Measurements from ENCODE around the gene LST1.

LST1 gene

DNA sequence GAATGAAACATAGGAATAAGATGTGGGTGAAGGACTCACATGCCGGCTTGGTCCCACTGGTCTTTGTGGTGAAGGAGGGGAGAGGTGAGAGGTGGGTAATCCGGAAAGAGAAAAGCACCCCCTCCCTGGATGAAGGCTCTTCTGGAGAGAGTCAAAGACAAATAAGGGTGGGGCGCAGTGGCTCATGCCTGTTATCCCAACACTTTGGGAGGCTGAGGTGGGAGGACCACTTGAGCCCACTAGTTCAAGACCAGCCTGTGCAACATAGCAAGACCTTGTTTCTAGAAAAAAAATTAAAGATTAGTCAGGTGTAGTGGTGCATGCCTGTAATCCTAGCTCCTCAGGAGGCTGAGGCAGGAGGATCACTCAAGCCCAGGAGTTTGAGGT is 7.0 kb upstream of the LST1 start:
- no peak for DNase-seq (ENCODE audit: low spot score)
- TF ChIP-seq, protein P1, sequence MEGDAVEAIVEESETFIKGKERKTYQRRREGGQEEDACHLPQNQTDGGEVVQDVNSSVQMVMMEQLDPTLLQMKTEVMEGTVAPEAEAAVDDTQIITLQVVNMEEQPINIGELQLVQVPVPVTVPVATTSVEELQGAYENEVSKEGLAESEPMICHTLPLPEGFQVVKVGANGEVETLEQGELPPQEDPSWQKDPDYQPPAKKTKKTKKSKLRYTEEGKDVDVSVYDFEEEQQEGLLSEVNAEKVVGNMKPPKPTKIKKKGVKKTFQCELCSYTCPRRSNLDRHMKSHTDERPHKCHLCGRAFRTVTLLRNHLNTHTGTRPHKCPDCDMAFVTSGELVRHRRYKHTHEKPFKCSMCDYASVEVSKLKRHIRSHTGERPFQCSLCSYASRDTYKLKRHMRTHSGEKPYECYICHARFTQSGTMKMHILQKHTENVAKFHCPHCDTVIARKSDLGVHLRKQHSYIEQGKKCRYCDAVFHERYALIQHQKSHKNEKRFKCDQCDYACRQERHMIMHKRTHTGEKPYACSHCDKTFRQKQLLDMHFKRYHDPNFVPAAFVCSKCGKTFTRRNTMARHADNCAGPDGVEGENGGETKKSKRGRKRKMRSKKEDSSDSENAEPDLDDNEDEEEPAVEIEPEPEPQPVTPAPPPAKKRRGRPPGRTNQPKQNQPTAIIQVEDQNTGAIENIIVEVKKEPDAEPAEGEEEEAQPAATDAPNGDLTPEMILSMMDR (IDR thresholded peaks at IDR 0.05; ENCODE audit: extremely low read depth, missing control alignments) = no peak

DNA sequence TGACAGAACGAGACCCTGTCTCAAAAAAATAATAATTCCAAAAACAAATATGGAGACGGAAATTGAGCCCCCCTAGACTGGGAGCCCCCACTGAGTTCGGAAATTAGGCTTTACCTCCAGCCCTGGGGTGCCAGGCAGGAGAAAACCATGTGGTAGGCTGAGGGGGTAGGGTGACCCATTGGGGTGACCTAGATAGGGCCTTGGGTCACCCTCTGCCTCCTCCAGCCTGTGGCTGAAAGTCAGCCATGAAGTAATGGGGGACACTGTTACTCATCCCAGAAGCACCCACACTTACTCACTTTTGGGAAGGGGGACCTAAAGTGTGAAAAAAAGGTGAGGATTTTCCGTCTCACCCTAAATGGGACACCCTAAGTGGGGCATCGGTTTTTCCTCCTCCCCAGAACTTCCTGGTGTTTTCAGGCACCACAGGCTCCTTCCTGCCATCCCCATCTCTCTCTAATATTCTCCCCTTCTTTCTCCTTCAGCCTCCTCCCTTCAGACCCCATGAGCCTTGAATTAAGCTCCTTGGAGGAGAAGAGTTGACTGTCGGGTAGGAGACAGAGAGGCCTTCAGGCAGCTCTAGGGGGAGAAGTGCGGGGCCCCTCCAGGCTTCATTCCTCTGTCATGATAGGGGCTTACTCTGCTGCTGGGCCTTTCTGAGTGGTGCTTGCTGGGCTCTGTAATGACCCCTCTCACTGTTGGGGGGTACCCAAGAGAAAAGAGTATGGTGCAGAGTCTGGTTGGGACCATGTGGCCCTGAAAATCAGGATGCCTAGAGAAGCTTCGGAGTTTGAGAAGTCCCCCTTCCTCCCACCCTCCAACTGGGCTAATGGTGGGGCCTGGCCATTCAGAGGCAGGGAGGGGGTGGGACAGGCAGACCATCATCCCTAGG is 6.3 kb upstream of the LST1 start:
- TF ChIP-seq, protein P1 (IDR thresholded peaks at IDR 0.05; ENCODE audit: extremely low read depth, missing control alignments) = no peak
- DNase-seq (ENCODE audit: low spot score) = peak; percentile 34

DNA sequence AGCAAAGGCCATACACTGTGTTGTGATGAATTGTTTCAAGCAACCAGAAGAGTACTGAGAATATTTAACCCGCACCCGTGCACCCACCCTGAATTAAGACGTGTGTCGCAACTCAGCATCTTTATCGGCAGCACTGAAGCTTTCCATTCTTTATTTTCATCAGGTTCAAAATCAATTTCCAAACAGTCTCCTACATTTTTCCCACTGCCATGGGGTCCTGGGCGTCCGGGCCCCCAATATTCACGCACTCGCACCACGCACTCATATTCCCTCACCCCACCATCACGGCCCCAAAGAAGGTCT is 5.7 kb upstream of the LST1 start:
- no peak for DNase-seq (ENCODE audit: low spot score)
- TF ChIP-seq, protein P1 (IDR thresholded peaks at IDR 0.05; ENCODE audit: extremely low read depth, missing control alignments) = no peak

DNA sequence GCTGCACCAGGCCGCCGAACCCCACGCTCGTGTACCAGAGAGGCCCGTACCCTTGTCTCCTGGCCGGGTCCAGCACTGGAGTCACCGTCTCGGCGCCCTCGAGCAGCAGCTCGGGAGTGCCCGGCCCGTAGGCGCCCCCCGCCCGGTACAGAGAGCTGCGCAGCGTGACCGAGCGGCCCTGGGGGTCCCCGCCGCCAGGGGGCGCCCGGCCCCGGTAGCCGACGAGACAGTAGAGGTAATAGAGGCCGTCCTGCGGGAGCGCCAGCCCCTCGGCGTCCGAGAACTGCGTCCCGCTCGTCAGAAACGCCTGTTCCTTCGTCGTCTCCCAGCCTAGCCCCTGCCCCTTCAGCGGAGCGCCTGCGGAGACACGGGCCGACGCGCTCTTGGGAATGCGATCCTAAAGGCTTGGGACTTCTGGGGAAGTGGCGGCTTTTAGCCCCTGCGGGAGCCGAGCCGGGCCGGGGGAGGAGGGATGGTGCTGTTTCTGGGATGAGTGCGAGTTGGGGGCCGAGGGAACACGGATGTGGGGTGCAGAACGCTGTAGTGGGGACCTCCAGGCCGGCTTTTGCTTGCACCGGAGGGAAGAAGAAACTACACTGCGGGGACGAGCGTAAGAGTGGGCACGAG is 5.2 kb upstream of the LST1 start:
- DNase-seq (ENCODE audit: low spot score) = peak; percentile 84
- TF ChIP-seq, protein P1 (IDR thresholded peaks at IDR 0.05; ENCODE audit: extremely low read depth, missing control alignments) = peak; percentile 95

DNA sequence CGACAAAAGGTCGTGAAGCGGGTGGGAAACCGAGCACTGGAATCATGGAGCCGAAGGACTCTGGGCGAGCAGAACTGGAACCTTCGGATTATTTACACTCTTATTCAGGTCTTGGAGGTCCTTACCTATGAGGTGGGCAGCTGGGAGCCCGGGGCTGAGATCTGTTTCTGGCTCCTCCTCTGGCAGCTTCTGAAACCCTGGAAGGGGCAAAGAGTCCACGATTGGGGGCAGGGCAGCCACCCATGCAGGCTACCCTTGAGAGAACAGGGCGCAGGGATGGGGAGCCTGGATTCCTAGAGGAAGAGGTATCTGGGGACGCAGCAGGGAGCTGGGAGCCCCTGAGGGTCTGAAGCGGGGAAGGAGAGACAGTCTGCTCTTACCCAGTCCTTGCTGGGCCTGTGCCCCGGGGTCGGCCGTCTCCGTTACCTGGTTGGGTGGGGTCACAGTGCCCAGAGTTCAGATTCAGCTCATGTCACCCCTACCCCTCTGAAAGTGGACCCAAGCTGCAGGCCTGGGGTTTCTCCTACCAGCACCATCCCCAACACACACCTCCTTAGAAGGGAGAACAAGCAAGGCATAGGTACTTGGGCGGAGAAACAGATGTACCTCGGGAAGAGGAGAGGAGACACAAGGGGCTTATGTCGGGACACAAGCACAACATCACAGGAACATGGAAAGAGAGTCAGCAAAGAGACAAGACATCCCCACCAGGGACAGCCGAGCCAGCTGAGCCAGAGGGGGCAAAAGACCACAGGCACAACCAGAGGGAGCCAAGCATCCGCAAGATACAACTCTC is 4.4 kb upstream of the LST1 start:
- DNase-seq (ENCODE audit: low spot score) = no peak

DNA sequence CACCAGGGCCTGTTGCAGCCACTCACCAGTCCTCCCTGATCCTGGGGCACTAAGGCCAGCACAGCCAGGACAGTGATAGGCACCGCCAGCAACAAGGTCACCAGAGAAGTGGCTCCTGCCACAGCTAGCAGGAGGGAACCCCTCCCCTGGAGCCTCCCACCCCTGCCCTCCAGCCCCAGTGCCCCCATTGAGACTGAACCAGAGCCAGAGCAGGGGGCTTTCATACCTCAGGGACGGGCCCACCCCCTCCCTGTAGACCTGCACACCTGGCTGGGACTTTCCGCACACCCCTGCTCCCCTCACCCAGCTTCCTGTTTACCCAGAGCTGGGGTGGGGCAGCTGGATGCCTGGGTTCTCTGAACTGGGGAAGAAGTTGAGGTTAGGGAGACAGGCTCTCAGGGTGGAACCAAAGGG is 3.8 kb upstream of the LST1 start, which contains the start of gene LTB:
LTB (minus strand) TSS at position 195 of the 414 bp plus-strand sequence; CDS start at position 188, 7 bp downstream.
- TF ChIP-seq, protein P1 (IDR thresholded peaks at IDR 0.05; ENCODE audit: extremely low read depth, missing control alignments) = no peak
- DNase-seq (ENCODE audit: low spot score) = peak; percentile 12

More for the DNA sequence above, 4.4 kb upstream of the LST1 start:
- TF ChIP-seq, protein P1 (IDR thresholded peaks at IDR 0.05; ENCODE audit: extremely low read depth, missing control alignments) = no peak
